GM12801 (cell line): ENCODE results near the gene KCNK13.

Source experiments
- TF ChIP-seq, protein P1 (sequence below): IDR thresholded peaks from one replicate; pipeline ENCODE4 v1.5.1; 2011; ENCODE audit warnings: control low read depth; ENCODE audit not compliant: insufficient read length; ENCODE audit errors: extremely low read depth

KCNK13 gene

GRCh38 chr14:90034835-90035525, 26.8 kb upstream of the KCNK13 start:
- TF ChIP-seq, protein P1, sequence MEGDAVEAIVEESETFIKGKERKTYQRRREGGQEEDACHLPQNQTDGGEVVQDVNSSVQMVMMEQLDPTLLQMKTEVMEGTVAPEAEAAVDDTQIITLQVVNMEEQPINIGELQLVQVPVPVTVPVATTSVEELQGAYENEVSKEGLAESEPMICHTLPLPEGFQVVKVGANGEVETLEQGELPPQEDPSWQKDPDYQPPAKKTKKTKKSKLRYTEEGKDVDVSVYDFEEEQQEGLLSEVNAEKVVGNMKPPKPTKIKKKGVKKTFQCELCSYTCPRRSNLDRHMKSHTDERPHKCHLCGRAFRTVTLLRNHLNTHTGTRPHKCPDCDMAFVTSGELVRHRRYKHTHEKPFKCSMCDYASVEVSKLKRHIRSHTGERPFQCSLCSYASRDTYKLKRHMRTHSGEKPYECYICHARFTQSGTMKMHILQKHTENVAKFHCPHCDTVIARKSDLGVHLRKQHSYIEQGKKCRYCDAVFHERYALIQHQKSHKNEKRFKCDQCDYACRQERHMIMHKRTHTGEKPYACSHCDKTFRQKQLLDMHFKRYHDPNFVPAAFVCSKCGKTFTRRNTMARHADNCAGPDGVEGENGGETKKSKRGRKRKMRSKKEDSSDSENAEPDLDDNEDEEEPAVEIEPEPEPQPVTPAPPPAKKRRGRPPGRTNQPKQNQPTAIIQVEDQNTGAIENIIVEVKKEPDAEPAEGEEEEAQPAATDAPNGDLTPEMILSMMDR, result no peak

DNA sequence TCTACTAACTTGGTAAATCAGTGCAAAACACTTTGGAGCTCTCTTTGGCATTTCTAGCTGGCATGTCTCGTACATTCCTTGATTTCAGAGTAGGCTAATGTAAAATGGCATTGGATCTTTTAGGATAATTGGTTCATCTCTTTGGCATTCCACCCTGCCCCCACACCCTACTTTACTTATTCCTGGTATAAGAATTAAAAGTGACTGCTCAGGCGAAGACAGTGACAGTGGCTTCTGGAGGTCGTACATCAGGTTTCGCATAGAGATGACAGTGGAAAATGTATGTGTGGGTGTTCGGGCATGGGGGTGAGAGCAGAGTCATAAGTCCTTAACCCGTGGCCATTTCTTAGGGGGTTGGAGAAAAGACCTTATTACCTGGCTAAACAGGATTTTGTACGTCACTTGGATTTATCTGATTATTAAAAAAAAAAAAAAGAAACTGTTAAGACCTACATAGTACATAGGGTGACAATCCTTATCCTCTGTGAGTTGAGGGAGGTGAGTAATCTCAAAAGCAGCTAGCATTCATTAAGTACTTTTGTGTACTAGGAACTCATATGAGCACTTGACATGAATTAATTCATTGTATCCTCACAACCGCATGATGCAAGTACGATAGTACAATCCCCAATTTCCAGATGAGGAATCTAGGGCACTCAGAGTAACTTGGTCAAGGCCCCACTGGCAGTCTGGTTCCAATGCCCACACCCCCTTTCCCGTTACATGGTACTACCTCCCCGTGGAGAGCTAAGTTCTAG, 22.4 kb upstream of the KCNK13 start:
- TF ChIP-seq, protein P1, result no peak

- TF ChIP-seq, protein P1, result no peak
Measured at GRCh38 chr14:90040411-90040810, 21.4 kb upstream of the KCNK13 start.

GRCh38 chr14:90042496-90043252, 19.1 kb upstream of the KCNK13 start:
- TF ChIP-seq, protein P1, result no peak

- TF ChIP-seq, protein P1, result no peak
Measured at GRCh38 chr14:90045616-90046015, 16.2 kb upstream of the KCNK13 start.

DNA sequence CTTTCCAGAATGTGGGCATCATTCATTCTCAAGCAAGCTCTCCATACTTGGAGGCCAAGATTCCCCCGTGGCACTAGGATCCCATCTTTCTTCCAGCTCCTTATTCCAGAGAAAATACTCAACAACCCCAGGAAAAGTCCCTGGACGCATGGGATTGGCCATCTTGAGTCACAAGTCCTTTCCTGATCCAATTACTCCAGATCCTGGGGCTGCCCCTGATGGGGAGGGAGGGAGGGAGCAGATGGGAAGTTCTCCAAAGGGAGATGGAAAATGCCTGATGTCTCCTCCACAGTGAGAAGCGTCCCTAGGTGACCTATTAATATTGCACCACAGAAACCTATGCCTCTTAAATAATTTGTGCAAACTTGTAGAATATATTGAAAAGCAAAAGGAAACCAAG, 12.4 kb upstream of the KCNK13 start:
- TF ChIP-seq, protein P1, result no peak

DNA sequence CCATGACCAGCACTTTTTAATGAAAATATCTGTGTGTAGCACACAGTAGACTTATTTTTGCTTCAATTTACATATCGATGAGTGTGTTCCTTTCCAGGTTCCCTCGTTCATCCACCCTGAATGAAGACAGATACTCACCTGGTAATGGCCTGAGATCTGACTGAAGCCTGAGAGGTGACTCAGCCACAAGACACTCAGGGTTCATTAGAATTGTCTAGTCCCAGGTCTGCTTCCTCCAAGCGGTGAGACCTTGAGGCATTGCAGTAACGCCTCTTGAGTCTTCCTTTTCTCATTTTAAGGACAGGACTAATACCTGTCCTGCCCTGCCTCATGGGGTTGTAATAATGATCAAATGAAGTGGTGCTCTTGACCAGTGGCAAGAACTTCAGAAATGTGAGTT, 11.5 kb upstream of the KCNK13 start:
- TF ChIP-seq, protein P1, result no peak
